Inflammatory macrophage treated with lipopolysaccharide for 4 hours (primary cell): ENCODE measurements around the gene OXCT2.
"Not testable (repeated sequence)": the region's sequence is repeated elsewhere in the genome, so short reads cannot be mapped to it uniquely, and the experiment has no call there.

Experiments
- DNase-seq: peaks from one replicate; pipeline ENCODE4 v3.0.0-alpha.2; 2020

Gene OXCT2

DNA sequence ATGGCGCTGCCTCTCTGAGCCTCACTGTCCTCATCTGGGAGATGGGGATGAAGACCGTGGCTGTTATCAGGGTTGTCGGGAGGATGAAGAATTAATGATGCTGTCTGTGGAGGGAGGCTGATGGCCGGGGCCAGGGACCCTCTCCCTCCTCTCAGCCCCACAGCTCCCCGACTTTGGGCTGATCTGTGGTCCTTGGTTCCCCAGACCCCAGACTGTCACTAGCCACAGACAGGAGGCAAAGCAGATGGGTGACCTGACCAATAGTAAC, 15.9 kb upstream of the OXCT2 start:
- DNase-seq, result not testable (repeated sequence)

DNA sequence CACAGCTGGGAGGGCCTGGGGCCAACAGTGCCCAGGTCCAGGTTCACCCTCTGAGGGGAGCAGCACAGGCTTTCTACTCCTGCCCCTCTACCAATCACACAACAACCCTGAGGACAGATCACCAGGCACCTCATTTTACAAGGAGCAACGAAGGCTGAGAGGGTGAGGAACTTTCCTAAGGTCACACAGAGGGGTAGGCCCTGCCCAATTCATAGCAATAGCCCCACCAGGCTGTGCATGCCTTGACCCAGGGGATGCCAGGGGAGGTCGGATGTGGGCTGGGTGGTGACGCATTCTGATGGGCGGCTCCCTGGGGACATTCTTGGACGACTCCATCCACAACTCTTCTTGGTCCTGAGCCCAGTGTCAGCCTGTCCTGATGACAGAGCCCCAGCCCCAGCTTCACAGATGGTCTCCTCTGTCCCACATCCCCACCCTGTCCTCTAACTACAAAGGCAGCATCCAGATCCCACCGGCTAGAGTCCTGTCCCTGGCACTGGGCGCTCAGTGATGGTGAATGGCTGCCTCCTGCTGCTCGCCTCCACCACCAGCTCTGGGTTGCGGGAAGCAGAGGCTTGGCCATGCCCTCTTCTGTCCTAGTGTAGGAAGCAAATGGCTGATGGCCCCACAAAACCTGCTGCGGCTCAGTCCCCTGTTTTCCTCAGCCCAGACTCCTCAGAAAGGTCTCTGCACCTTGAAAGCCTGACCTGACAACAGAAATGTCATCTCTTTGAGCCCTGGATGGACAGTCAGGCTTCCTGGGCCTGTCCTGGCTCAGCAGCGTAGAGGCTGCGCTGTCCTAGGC, 15.4 kb upstream of the OXCT2 start:
- not testable (repeated sequence) for DNase-seq

DNA sequence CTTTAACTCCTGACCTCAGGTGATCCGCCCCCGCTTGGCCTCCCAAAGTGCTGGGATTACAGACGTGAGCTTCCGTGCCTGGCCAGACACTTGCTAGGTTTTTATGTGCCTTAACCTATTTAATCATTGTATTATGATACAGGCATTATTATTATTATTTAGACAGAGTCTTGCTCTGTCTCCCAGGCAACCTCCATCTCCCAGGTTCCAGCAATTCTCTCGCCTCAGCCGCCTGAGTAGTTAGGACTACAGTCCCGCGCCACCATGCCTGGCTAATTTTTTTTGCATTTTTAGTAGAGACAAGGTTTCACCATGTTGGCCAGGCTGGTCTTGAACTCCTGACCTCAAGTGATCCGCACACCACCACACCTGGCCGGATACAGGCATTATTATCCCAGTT, 11.5 kb upstream of the OXCT2 start:
- not testable (repeated sequence) for DNase-seq

DNA sequence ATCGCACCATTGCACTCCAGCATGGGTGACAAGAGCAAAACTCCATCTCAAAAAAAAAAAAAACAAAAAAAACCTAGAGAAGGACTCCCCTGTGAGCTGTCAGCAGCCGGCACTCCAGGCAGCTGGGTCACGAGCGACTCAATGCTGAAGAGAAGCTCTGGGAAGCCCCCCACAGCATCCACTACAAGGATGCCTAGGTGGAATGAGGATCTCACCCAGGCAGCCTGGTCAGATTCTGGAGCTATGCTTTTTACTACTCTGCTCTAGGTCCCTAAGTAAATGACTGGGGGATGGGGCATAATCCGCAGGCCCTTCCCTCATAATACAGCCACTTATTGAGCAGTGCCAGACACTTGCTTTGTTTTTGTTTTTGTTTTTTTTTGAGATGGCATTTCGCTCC, 11.0 kb upstream of the OXCT2 start:
- DNase-seq, result no peak

DNA sequence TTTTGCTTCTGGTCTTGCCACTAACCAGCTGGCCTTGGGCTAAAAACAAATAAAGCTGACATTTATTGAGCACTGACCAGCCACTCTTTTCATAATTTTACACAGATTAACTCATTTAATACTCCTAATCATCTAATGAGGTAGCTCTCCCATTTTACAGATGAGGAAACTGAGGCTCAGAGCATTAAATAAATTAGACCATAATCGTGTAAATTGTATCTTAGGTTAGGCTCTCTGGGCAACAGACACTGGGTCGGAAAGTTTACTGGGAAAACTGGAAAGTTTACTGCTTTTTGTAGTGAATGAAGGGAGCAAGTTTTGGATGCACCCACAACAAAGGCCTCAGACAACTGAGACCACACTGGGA, 10.2 kb upstream of the OXCT2 start:
- no peak for DNase-seq

DNA sequence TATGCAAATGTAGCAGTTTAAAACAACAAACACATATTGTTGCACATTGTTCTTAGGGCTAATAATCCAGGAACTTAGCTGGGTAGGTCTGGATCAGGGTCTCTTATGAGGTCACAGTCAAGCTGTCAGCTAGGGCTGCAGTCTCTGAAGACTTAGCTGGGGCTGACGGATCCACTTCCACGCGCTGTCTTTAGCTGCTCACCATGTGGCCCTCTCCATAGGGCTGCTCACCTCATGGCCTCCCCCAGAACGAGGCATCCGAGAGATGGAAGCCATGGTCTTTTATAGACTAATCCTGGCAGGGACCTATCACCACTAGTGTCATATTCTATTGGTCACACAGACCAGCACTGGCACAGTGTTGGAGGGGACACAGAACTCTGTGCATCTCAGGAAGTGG, 8.7 kb upstream of the OXCT2 start:
- no peak for DNase-seq

DNA sequence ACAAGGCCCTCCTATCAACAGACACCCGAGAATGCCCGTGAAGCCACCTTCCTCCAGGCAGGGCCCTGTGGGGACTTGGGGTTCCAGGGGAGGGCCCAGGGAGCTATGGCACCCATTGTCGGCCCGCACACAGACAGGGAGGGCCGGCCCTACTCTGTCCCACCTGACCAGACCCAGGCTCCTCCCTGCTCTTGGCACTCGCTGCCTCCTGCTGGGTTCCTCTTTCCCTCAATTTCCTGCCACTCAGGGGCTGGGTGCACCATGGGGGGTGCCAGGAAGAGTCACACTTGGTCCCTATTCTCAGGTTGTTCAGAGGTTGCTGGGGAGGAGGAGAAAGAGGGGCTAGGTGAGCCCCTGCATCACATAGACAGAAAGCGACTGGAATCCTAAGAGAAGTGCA, 8.0 kb upstream of the OXCT2 start:
- DNase-seq, result no peak

DNA sequence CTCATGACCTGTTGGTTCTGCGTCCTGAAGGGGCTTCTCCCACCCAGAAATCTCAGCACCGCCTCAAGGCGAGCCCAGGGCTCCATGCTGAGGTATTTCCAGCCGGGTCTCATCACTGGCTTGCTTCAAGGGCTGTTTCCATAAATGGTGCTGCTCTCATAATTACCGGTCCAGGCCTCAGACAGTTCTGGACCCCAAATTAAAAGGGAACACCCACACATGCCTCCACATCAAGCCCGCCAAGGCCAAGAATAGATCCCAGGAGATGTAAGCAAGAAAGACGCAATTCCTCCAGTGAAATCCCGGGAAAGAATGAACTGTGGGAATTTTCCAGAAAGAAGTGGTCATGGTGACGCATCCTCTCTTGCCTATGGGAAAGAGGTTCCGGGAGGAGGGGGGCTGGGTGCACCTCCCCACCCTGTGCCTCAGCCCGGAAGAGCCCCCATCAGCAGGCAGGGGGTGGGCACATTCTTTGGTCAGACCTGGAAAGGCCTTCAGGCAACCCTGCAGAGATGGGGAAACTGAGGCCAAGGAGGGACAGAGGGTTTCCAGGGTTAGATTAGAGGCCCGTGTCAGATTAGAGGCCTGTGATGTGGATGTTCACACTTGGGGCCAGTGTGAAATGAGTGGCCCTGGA, 7.4 kb upstream of the OXCT2 start:
- not testable (repeated sequence) for DNase-seq

DNA sequence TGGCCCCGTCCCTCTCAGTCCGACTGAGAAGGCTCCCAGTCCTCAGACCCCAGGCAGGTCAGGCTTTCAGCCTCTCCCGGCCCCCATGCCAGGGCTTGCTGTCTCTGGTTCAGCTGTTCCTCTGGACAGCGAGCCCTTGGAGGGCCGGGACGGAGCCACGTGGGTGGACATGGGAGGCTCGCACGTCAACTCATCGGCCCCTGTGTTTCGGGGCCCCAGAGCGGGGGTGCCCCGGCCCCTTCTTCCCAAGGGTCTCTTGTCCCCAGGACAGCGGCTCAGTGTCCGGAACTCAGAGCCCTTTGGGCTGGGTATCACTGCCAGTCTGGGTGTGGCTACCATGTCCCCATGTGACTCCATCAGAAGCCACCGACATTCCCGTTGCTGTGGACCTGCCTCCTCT, 6.7 kb upstream of the OXCT2 start:
- not testable (repeated sequence) for DNase-seq

DNA sequence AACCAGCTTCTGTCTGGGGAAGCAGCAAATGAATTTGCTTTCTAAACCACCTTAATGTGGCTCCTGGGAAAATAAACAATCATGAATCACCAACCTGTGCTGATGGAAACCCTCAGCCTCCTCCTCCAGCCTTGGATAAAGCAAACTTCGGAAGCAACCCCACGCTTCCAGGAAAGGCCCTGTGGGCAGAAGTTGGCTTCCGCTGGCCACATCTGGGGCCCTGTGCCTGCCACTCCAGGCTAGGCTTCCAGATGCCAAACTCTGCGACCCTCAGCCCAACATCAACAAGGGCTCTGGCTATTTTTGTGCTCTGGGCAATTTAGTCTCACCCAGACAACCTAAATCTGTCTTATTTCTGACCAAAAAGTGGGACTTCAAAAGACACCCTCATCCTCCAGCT, 6.2 kb upstream of the OXCT2 start:
- no peak for DNase-seq

DNA sequence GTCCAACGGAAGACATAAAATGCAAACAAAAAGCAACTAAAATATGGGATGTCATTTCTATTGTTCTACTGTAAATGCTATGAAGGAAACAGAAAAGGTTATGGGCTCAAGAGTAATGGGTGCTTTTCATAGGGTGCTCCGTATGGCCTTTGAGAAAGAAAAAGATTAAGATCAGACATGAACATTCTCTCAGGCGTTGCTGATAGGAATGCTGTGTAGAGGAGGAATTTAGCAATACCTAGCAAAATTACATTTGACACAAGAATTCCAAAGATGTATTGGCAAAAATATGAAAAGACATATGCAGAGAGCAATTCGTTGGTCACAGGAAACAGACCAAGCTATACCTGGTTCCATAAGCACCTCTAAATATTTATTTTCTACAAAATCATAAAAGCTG, 5.7 kb upstream of the OXCT2 start:
- DNase-seq, result no peak

DNA sequence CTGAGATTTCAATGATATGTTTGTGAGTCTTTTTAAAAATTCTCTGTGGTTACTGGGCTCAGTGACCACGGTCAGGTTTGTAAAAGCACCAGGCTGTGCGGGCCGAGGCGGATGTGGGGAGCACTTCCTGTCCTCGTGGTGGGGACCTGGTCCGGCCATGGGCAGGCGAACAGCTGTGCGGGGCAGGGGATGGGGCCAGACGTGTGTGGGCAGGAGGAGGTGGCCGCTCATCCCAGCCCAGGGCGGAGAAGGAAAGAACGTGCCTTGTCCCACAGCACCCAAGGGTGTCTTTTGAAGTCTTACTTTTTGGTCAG, 5.2 kb upstream of the OXCT2 start:
- DNase-seq, result no peak

DNA sequence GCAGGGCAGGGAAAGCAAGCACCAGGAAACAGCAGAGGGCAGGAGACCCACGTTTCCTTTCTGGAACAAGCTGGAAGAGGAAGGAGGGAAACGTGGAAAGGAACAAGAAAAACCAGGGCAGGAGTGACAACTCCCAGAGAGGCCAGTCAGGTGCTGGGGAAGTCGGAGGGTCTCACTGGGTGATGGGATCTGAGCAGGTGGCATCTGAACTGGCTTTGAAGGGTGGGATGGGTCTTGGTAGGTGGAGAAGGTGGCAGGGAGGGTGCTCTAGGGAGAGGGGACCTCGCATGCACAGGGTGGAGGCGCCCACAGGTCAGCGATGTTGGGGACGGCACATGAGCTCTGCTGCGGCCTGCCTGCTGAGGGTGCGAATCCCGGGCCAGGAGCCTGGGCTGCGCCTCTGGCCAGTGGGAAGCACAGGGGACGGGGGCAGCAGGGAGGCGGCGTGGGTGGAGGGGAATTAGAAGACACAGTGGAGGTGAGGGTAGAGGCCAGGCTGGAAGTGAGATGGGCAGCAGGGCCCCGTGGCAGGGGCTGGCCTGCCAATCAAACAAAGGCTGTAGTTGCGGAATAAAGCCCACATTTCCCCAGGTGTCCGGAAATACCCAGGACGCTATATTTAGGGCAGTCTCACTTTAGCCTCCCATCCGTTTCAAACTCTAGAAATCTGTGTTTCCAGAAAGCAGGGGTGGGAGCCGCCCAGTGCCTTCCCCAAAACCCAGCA, 4.7 kb upstream of the OXCT2 start:
- not testable (repeated sequence) for DNase-seq

DNA sequence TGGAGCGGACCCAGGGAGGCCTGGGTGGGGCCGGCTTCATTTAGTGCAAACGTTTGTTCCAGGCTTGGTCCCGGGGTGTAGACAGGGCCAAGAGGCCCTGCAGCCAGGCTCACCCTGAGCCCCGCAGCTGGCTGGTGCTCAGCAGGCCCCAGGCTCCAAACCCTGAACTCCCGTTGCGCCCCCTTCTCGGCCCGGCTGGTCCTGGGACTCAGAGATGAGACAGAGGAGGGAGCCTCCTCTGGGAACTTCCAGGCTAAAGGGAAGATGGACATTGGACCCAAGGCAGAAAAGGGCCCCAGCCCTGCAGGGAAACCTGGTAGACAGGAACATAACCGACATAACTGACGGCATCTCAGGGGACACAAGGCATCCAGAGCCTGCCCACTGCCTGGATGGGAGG, 4.0 kb upstream of the OXCT2 start:
- not testable (repeated sequence) for DNase-seq

DNA sequence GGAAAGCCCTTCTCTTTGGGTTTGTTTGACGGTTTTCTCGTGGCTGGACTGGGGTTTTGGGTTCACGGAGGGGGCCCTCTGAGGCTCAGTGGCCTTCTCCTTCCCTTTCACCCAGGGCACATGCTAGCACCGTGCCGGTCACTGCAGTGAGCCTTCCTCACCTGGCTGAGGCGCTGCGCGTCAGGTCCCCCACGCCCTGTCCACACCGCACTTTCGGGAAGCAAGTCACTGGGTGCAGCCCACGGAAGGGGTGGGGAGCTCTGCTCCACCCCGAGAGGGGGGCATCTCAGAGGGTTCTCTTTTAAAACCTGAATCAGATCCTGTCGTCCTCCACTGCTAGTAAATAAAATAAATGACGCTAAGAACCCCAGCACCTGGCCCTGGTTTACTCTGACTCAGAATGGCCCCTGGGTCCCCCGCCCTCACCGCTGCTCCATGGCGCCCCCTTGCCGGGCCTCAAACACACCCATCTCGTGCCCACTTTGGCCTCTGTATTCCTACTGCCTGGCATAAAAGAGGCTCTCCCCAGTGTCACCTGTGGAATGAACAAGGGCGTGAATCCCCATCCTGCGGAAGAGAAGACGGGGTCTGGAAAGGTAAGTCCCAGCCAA, 2.3 kb upstream of the OXCT2 start:
- not testable (repeated sequence) for DNase-seq

DNA sequence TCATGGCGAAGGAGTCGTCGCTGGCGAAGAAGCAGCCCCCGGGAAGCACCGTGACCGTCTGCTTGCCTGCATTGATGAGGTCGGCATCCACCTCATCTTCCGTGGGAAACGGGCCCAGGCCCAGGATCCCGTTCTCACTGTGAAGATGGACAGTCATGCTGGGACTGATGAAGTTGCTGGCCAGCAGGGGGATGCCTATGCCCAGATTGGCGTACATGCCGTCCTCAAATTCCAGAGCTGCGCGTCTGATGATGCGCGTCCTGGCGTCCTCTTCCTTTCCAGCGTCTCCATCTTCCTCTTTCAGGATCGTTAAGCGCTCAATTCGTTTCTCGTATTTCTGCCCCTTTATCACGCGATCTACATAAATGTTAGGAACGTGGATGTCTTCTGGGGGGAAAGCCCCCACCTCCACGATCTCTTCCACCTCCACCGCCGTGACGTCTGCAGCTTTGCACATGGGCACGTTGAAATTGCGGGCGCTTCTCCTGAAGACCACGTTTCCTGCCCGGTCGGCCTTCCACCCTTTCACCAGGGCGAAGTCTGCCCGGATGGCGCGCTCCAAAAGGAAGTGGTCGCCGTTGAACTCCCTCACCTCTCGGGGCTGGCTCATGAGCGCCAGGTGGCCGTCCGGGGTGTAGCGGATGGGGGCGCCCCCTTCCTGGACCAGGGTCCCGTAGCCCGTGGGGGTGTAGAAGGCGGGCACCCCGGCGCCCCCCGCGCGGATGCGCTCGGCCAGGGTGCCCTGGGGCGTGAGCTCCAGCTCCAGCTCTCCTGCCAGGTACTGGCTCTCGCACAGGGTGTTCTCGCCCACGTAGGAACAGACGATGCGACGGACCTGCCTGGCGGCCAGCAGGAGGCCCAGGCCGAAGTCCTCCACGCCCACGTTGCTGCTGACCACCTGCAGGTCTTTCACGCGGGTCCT, 787 bp downstream of the OXCT2 start:
- DNase-seq, result not testable (repeated sequence)

DNA sequence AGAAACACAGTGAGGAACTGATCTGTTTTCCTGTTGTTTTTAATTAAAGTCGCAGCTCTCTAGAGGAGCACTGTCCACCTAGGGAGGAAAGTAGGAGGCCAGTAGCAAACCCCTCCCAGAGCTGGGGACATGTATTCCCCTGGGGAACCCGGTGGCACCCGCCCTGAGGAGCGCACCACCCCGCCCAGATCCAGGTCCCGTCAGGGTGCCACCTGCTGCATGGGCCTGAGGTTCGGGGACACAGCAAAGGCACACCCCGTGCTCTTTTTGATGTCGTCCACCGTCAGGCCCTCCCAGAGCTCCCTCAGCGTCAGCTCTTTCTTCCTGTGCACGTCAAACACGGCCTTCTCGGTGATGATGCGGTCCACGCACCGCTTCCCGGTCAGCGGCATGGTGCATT, 1.6 kb downstream of the OXCT2 start:
- DNase-seq, result not testable (repeated sequence)

DNA sequence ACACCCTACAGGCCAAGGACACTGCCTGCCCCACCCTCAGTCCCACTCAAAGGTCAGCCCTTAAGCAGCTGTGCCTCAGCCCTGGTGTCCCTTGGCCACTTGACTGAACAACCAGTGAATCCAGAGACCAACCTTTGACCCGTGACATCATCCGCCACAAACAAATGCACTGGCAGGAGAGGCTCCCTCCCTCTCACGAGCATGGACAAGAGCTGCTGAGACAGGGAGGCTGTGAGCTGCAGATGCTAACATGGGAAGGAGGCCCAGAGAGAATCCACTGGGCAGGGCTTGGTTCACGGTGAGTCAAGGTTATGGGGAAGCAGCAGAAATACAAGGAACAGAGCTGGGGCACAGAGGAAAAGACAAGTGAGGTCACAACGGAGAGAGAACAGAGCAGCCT, 4.7 kb downstream of the OXCT2 start:
- DNase-seq, result not testable (repeated sequence)

DNA sequence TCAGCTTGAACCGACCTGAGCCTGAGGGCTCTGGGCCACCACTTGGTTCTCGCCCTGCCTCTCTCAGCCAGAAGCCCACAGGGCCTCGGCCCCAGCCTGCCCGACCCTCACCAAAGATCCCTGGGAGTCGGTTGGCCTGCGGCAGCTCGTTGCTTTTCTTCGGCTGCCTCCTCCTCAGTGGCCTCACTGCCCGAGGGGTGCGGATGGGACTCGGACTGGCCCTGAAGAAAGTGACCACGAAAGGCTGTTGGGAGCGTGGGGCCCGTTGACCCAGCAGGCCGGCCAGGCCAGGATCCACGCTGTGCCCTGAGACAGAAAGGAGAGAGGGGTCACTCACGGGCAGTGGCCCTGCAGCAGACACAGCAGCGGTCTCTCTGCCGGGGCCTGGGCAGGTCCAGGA, 6.6 kb downstream of the OXCT2 start:
- DNase-seq, result not testable (repeated sequence)

DNA sequence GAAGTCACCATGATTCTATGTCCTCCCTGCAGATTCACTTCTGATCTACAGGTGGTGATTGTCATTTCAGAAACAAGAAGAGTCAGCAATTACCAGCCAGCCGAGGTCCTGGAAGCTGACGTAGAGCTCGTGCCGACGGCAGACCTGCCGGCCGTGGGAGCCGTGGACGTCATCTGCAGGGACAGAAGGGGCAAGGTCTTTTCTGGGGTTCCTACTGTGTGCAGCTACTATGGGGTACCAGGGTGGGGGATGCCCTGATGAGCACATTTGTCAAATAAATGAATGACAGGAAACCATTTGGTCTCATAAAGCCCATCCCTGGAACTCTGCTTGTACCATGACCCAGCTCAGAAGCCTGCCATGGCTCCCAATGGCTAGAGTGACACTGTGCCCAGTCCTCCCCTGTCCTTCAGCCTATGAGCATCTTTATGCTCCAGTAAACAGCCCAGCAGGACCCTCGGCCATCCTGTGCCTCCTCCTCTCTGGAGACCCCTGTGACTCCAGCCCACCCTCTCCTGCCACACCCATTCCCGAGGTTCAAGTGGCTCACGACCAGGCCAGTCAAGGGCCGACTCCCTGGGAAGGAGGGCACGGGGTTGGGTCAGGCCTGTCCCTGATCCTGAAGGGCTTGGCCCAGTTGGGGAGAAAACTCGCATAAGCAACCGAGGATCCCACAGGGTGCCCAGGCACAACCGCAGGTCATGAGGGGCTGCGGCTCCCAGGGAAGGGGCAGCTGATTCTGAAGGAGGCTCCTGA, 7.4 kb downstream of the OXCT2 start:
- DNase-seq, result not testable (repeated sequence)

DNA sequence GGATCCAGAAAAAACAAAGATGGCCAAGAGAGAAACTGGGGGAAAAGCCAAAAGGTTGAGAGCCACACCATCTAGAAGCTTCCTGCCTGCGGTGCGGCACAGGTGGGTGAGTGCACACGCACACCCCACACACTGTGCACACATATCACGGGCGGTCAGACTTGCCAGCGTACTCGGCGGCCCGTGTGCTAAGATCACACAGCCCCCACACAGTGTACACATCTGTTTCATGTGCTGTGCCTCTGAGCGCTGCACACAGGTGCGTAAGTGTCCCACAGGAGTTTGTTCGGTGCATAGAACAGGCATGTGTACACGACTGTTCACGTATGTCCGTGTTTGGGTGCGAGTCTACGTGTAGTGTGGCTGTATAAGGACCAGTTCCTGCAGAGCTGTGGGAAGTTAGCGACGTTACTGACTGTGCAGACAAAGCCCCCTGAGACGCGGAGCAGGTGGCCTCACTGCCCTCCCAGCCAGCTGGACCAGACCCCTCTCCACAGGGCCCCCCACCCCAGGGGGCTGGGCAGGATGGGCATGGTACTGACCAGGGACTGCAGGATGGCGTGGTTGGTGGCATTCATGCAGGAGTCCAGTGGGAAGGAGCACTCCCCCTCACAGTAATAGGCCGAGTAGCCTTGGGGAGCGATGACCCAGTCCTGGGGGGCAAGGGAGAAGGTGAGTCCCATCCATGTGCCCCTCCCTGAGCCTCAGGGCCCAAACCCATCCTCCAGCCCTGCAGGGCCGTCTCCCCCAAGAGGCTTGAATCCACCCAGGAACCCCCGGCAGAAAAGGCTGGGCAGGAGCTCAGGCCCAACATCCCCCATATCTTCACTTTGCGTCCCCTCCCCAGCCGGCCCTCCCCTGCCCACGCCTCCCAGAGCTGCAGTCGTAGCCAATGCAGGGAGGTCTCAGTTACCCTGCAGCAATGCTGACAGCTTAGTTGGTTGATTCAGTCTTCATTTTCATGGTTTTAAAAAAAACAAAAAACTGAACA, 8.3 kb downstream of the OXCT2 start:
- no peak for DNase-seq
